IPS-18a (cell line): ENCODE data around the gene PLCB1.
"Not testable (repeated sequence)": the region's sequence is repeated elsewhere in the genome, so short reads cannot be mapped to it uniquely, and the experiment has no call there.

Experiments used
- H3K27ac ChIP-seq: one replicate; pipeline ENCODE4 v1.5.1; 2013; ENCODE audit warnings: low read length
- H3K27me3 ChIP-seq: one replicate; pipeline ENCODE4 v1.6.1; 2013; ENCODE audit warnings: mild to moderate bottlenecking, low read length; ENCODE audit not compliant: control insufficient read depth, insufficient read depth
- H3K36me3 ChIP-seq: one replicate; pipeline ENCODE4 v1.6.1; 2013; ENCODE audit warnings: low read depth, low read length; ENCODE audit not compliant: control insufficient read depth
- H3K4me1 ChIP-seq: one replicate; pipeline ENCODE4 v1.6.1; 2013; ENCODE audit warnings: low read depth, low read length; ENCODE audit not compliant: control insufficient read depth
- H3K4me3 ChIP-seq: one replicate; pipeline ENCODE4 v1.5.1; 2013; ENCODE audit warnings: low read length
- H3K9ac ChIP-seq: one replicate; pipeline ENCODE4 v1.6.1; 2013; ENCODE audit warnings: mild to moderate bottlenecking, low read length, moderate library complexity
- H3K9me3 ChIP-seq: one replicate; pipeline ENCODE4 v1.6.1; 2013; ENCODE audit warnings: low read depth, low read length; ENCODE audit not compliant: control insufficient read depth

PLCB1 gene

GRCh38 chr20:8449123-8449522, 317.1 kb downstream of the PLCB1 start:
- Histone ChIP-seq H3K9me3 (no peaks in the 10 kb centered on the region), H3K27me3 (no peaks in the 10 kb centered on the region), H3K27ac (no peak overlapping the region), H3K9ac (no peak overlapping the region), H3K36me3 (no peaks in the 10 kb centered on the region), H3K4me1 (no peaks in the 10 kb centered on the region), H3K4me3 (no peak overlapping the region)

- Histone ChIP-seq H3K27ac (no peak overlapping the region), H3K4me3 (no peak overlapping the region), H3K36me3 (no peaks in the 10 kb centered on the region), H3K4me1 (no peaks in the 10 kb centered on the region), H3K9ac (no peak overlapping the region), H3K9me3 (no peaks in the 10 kb centered on the region), H3K27me3 (no peaks in the 10 kb centered on the region)
Observed at GRCh38 chr20:8454137-8454712, 322.2 kb downstream of the PLCB1 start.

GRCh38 chr20:8456765-8457164, 324.7 kb downstream of the PLCB1 start:
- Histone ChIP-seq H3K27me3 (no peaks in the 10 kb centered on the region), H3K27ac (no peak overlapping the region), H3K4me1 (no peaks in the 10 kb centered on the region), H3K9ac (no peak overlapping the region), H3K4me3 (no peak overlapping the region), H3K9me3 (no peaks in the 10 kb centered on the region), H3K36me3 (no peaks in the 10 kb centered on the region)

GRCh38 chr20:8457978-8458377, 325.9 kb downstream of the PLCB1 start:
- Histone ChIP-seq H3K9ac (no peak overlapping the region), H3K27ac (no peak overlapping the region), H3K4me3 (no peak overlapping the region), H3K36me3 (no peaks in the 10 kb centered on the region), H3K4me1 (no peaks in the 10 kb centered on the region), H3K27me3 (no peaks in the 10 kb centered on the region), H3K9me3 (no peaks in the 10 kb centered on the region)

GRCh38 chr20:8461186-8461585, 329.1 kb downstream of the PLCB1 start:
- Histone ChIP-seq H3K9ac (no peak overlapping the region), H3K9me3 (peaks cover 3% of the 10 kb centered on the region), H3K4me3 (no peak overlapping the region), H3K27me3 (no peaks in the 10 kb centered on the region), H3K27ac (no peak overlapping the region), H3K36me3 (no peaks in the 10 kb centered on the region), H3K4me1 (no peaks in the 10 kb centered on the region)

- Histone ChIP-seq H3K9me3 (peaks cover 3% of the 10 kb centered on the region), H3K4me1 (no peaks in the 10 kb centered on the region), H3K9ac (no peak overlapping the region), H3K27me3 (no peaks in the 10 kb centered on the region), H3K36me3 (no peaks in the 10 kb centered on the region), H3K4me3 (no peak overlapping the region), H3K27ac (no peak overlapping the region)
Observed at GRCh38 chr20:8464368-8464767, 332.3 kb downstream of the PLCB1 start.

- H3K9me3 ChIP-seq, H3K27ac ChIP-seq: not testable (repeated sequence)
Observed at GRCh38 chr20:8466781-8467180, 334.7 kb downstream of the PLCB1 start.

GRCh38 chr20:8470156-8470555, 338.1 kb downstream of the PLCB1 start:
- Histone ChIP-seq H3K9me3 (no peaks in the 10 kb centered on the region), H3K27me3 (no peaks in the 10 kb centered on the region), H3K27ac (no peak overlapping the region), H3K4me1 (peaks cover 7% of the 10 kb centered on the region), H3K36me3 (no peaks in the 10 kb centered on the region), H3K4me3 (no peak overlapping the region), H3K9ac (no peak overlapping the region)

More at GRCh38 chr20:8466781-8467180, 334.7 kb downstream of the PLCB1 start:
- not testable (repeated sequence) for H3K27me3 ChIP-seq, H3K36me3 ChIP-seq, H3K4me1 ChIP-seq, H3K9ac ChIP-seq, H3K4me3 ChIP-seq

- Histone ChIP-seq H3K4me1 (peaks cover 7% of the 10 kb centered on the region), H3K36me3 (no peaks in the 10 kb centered on the region), H3K4me3 (no peak overlapping the region), H3K27me3 (no peaks in the 10 kb centered on the region), H3K27ac (no peak overlapping the region), H3K9me3 (no peaks in the 10 kb centered on the region), H3K9ac (no peak overlapping the region)
Observed at GRCh38 chr20:8471465-8471864, 339.4 kb downstream of the PLCB1 start.

- Histone ChIP-seq H3K27me3 (no peaks in the 10 kb centered on the region), H3K27ac (no peak overlapping the region), H3K4me3 (no peak overlapping the region), H3K9me3 (no peaks in the 10 kb centered on the region), H3K36me3 (no peaks in the 10 kb centered on the region), H3K9ac (no peak overlapping the region), H3K4me1 (peaks cover 7% of the 10 kb centered on the region)
Observed at GRCh38 chr20:8473459-8473858, 341.4 kb downstream of the PLCB1 start.

- Histone ChIP-seq H3K27me3 (no peaks in the 10 kb centered on the region), H3K36me3 (no peaks in the 10 kb centered on the region), H3K9ac (no peak overlapping the region), H3K27ac (no peak overlapping the region), H3K4me1 (peaks cover 7% of the 10 kb centered on the region), H3K4me3 (no peak overlapping the region), H3K9me3 (no peaks in the 10 kb centered on the region)
Observed at GRCh38 chr20:8474027-8474668, 342.1 kb downstream of the PLCB1 start.

GRCh38 chr20:8476021-8476420, 344.0 kb downstream of the PLCB1 start:
- Histone ChIP-seq H3K4me3 (no peak overlapping the region), H3K27me3 (no peaks in the 10 kb centered on the region), H3K36me3 (no peaks in the 10 kb centered on the region), H3K4me1 (peaks cover 7% of the 10 kb centered on the region), H3K9me3 (no peaks in the 10 kb centered on the region), H3K27ac (no peak overlapping the region), H3K9ac (no peak overlapping the region)
